Measurements from ENCODE around the gene STAT5B.

DNA sequence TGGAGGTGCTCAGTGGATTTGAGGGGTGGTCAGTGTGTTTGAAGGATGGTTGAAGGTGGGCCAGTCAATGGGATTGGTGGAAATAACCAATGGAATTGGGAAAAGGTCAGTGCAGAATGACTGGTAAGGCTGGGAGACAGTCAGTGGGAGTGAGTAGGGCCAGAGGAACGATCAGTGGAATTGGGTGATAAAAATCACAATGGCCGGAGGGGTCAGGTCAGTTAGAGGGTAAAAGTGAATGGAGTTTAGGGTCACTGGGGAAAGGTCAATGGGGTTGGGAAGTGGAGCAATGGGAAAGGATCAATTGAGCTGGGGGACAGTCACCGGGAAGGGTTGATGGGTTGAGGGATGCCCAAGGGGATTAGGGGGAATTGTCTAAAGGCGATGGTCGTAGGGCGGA lies 110.4 kb downstream of the STAT5B start:
- TF ChIP-seq, protein P1, sequence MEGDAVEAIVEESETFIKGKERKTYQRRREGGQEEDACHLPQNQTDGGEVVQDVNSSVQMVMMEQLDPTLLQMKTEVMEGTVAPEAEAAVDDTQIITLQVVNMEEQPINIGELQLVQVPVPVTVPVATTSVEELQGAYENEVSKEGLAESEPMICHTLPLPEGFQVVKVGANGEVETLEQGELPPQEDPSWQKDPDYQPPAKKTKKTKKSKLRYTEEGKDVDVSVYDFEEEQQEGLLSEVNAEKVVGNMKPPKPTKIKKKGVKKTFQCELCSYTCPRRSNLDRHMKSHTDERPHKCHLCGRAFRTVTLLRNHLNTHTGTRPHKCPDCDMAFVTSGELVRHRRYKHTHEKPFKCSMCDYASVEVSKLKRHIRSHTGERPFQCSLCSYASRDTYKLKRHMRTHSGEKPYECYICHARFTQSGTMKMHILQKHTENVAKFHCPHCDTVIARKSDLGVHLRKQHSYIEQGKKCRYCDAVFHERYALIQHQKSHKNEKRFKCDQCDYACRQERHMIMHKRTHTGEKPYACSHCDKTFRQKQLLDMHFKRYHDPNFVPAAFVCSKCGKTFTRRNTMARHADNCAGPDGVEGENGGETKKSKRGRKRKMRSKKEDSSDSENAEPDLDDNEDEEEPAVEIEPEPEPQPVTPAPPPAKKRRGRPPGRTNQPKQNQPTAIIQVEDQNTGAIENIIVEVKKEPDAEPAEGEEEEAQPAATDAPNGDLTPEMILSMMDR (optimal IDR thresholded peaks at IDR 0.05 in 1 of 3, IDR thresholded peaks at IDR 0.05 in 1 of 3, conservative IDR thresholded peaks at IDR 0.05 in 1 of 3; ENCODE audit: extremely low read depth in 1 of 3, insufficient read depth in 2 of 3, low read length in 3 of 3) = no peak
- TF ChIP-seq EZH2 (IDR thresholded peaks at IDR 0.05; ENCODE audit: low read length) = no peak

Measured in keratinocyte (primary cell).